ENCODE measurements around the gene CXCL14.

DNA sequence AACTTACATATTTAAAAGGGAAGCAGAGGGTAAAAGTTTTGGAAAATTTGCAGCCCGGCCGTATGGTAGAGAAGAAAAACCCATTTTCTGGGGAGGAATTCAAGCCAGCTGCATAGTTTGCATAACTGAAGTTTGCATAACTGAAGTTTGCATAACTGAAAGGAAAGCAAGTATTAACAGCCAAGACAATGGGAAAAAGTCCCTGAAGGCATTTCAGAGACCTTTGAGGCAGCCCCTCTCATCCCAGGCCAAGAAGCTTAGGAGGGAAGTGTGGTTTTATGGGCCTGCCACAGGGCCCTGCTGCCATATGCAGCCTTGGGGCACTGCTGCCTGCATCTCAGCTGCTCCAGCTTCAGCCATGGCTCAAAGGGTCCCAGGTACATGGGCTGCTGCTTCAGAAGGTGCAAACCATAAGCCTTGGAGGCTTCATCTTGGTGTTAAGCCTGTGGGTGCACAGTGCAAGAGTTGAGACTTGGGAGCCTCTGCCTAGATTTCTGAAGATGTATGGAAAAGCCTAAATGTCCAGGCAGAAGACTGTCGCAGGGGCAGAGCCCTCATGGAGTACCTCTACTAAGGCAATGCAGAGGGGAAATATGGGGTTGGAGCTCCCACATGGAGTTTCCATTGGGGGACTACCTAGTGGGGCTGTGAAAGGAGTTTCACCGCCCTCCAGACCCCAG lies 36.9 kb upstream of the CXCL14 start:
- TF ChIP-seq CTCF (IDR thresholded peaks at IDR 0.05) (no peak), EZH2 (IDR thresholded peaks at IDR 0.05; ENCODE audit: borderline replicate concordance, insufficient read depth, low read depth, low read length, poor library complexity, severe bottlenecking) (no peak)

All from B cell (primary cell).